ENCODE results near the gene SYT14.

DNA sequence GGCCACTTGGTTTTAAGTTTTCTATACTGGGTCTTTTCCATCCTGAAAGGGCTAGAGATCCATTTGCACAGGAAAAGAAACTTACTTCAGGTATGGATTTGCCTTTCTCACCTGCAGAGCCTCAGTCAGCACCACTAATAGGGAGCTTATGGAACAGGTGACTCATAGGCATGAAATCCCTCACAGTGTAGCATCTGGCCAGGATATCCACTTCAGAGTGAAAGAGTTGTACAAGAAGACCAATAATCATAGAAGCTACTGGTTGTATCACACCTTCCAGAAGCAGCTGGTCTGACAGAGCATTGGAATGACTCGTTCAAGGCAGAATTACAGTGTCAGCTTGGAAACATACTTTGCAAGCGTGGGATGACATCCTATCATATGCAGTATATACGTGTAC is 26.3 kb upstream of the SYT14 start:
- TF ChIP-seq, protein P1, sequence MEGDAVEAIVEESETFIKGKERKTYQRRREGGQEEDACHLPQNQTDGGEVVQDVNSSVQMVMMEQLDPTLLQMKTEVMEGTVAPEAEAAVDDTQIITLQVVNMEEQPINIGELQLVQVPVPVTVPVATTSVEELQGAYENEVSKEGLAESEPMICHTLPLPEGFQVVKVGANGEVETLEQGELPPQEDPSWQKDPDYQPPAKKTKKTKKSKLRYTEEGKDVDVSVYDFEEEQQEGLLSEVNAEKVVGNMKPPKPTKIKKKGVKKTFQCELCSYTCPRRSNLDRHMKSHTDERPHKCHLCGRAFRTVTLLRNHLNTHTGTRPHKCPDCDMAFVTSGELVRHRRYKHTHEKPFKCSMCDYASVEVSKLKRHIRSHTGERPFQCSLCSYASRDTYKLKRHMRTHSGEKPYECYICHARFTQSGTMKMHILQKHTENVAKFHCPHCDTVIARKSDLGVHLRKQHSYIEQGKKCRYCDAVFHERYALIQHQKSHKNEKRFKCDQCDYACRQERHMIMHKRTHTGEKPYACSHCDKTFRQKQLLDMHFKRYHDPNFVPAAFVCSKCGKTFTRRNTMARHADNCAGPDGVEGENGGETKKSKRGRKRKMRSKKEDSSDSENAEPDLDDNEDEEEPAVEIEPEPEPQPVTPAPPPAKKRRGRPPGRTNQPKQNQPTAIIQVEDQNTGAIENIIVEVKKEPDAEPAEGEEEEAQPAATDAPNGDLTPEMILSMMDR (IDR thresholded peaks at IDR 0.05) = no peak
- TF ChIP-seq POLR2A (IDR thresholded peaks at IDR 0.05) = no peak

All from thyroid gland (tissue), 4 donors.